DMS 273 (cell line): ENCODE results near the gene HNRNPUL2.
A peak's percentile ranks its signal among the peaks of the same experiment; 100 is the strongest.

Experiments
- DNase-seq: peaks from one replicate; lab custom pipeline; 2025; ENCODE audit not compliant: unreplicated experiment; lab: John Stamatoyannopoulos, UW

The HNRNPUL2 gene

GRCh38 chr11:62671608-62672389 lies 55.5 kb downstream of the HNRNPUL2 start, which contains the start of the genes LBHD1 and UQCC3:
Gene LBHD1 (minus strand): TSS chr11:62672267. CDS start chr11:62670031, 2,236 bp downstream.
Gene UQCC3 (plus strand): TSS chr11:62671673. CDS start chr11:62671746, 73 bp downstream.
- DNase-seq, result peak; percentile 90

DNA sequence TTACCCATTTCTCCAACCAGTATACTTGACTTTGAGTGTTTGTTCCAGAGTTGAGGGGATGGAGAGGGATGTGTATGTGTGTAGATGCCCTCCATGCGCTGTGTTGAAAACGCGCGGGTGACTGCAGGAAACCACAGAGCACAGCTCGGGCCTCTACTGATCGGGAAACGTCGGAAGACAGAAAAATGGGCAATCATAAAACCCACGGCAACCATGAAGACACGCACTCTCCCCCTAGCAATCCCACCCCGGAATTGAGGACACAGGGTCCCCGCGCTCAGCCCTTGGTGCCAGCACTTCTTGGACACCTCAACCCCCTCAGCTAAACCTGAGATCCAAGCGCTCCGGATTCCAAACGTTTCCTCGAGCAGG lies 56.0 kb downstream of the HNRNPUL2 start:
- DNase-seq, result no peak

DNA sequence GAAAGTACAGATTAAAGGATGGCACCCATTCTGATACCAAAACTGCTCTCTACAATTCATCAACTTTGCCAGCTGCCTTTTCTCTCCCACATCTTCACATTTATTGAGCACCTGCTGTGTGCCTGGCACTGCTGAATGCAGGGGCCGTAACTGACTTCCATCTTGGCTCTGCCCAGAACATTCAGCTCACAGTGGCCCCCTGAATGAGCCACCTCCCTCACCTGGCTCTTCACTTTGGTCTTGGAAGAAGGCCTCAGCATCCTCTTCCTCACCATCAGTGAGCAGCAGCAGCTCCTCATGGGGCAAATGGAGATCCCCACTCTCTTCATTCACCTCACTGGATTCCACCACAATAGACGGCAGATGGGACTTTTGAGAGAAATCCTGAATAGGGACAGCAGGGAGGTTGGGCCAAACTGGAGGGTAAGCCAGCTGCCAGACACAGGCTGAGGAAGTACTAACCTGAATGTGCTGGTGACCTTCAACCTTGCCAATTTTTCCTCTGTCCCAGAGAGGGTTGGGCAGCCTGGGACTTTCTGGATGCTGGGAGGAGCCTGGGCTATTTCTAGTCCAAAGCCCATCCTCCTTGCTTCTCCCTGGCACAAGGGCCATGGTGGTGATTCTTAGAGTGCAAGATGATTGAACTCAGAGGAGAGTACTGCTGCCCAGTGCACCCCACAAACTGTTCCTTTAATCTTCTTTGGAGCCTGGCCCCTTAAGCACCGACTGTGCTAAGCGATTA lies 57.7 kb downstream of the HNRNPUL2 start:
- peak; percentile 88 for DNase-seq

DNA sequence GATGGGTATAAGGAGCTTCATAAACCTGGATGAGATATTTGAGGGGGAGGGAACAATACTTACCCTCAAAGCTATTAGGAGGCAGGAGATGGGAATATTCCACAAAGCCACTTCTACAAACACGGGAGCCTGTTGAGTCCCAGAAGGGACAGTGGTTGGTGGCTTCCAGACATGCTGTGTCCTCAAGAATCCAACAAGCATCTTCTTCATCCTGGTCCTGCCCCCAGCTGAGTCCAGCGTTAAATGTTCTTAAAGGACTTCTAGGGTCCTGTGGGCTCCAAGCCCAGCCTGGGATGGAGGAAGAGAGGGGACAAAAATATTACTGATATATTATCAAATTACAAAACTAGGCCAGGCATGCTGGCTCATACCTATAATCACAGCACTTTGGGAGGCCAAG lies 59.8 kb downstream of the HNRNPUL2 start:
- DNase-seq, result no peak

GRCh38 chr11:62666259-62666926 lies 60.9 kb downstream of the HNRNPUL2 start:
- no peak for DNase-seq

DNA sequence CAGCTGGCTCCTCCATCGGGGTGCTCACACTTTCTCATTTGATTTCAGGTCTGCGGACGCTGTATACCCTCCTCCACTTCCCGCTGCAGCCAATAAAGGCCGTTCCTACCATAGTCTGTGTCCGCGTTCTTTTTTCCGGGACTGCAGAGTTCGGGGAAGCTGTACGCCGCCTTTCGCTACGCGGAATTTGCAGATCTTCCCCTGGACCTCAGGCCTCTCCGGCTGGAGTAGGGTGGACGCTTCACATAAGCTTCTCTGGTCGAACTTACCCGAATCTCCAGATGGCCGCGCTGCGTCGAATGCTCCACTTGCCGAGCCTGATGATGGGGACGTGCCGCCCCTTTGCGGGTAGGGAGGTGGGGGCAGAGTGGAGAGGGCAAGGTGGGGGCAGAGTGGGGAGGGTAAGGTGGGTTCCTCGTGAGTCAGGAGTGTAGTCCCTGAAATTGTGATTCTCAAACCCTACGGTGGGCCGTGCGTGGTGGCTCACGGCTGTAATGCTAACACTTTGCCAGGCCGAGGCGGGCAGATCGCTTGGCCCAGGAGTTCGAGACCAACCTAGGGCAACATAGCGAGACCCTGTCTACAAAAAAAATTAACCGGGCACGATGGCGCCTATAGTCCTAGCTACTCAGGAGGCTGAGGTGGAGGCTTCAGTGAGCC lies 61.5 kb downstream of the HNRNPUL2 start:
- DNase-seq, result peak; percentile 62

DNA sequence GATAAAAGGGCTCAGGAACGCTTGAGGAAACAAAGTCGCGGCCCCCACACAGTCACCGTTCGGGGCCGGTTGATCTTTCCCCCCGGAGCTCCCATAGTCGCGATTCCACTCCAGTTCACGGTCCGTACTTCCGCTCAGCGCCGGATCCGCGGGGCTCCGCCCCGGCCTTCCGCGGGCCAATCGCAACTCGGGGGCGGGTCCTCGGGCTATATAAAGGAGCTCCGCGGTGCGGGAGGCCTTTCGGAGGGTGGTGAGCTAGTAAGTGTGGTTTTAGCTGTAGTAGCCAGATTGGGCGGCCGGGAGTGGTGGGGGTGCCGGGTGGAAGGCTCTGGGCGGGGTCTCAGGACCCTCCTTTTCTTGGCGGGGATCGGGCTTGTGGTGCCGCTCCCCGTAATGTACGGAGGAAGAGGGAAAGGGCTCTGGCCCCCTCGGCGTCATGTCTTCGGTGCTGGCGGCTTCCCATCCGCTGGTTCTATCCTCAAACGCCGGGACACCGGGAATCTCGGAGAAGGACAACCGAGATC lies 62.1 kb downstream of the HNRNPUL2 start, which contains the start of the genes C11orf98 and CSKMT:
C11orf98 (minus strand) TSS at position 136 of the 524 bp plus-strand sequence; CDS start at position 95, 41 bp downstream.
CSKMT (plus strand) TSS at position 238 of the 524 bp plus-strand sequence. CDS start 568 bp downstream, outside the sequence.
- DNase-seq, result peak; percentile 95

GRCh38 chr11:62664405-62665074 lies 62.7 kb downstream of the HNRNPUL2 start:
- DNase-seq, result peak; percentile 80
